ENCODE data around the gene PRND.
"Not testable (repeated sequence)": the region's sequence is repeated elsewhere in the genome, so short reads cannot be mapped to it uniquely, and the experiment has no call there.

PRND gene

DNA sequence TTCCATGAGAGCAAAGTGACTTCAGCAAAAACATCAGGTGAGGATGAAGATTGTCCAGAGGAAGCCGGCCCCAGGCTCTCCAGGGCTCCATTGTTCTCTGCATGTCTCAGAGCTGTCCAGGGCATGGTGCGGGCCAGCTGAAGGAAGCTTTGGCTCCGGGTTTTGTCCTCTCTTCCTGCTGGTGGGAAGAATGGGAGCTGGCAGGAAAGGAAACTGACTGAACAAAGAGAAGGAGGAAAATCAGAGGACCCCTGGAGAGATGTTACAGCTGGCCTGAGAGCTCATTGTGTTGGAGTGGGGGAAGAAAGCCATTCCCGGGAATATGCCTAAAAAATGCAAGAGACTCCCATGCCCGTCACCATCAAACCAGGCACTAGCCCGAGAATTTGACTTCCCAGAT lies 27.1 kb downstream of the PRND start:
- no peaks in the 10 kb centered on the region for H3K27me3 ChIP-seq (ENCODE audit: low read depth, low read length)
- peaks cover 0 to 3% of the 10 kb centered on the region in 2 donors for H3K9me3 ChIP-seq (ENCODE audit: control insufficient read depth in 1 of 2, low read length in 2 of 2)
- H3K4me1 ChIP-seq (ENCODE audit: control insufficient read depth in 1 of 2, insufficient read depth in 2 of 2, low read length in 2 of 2) = no peaks in the 10 kb centered on the region
- no peak overlapping the region for H3K4me3 ChIP-seq (ENCODE audit: low read depth in 1 of 2, low read length in 2 of 2)
- no peak overlapping the region for H3K27ac ChIP-seq (ENCODE audit: low read length)
- H3K36me3 ChIP-seq (ENCODE audit: control insufficient read depth in 1 of 2, insufficient read depth in 2 of 2, low read length in 2 of 2) = no peaks in the 10 kb centered on the region

DNA sequence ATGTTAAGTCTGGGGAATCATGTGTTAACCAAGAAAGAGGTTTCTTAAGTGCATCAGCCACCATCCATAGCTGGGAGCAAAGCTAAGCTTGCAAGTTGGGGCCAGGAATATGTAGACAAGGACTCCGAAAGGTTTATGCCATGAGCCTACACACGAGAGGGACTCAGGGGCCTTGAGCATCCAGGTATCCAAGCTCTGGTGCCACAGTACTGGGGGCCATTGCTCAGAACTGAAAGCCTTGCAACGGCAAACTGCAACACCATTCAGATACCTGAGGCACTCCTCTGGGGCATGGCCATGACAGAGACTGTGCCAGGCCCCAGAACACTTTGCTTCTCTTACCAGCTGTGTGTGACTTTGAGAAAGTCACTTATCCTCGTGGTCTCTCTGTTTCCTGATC lies 27.6 kb downstream of the PRND start:
- no peak overlapping the region for H3K4me3 ChIP-seq (ENCODE audit: low read depth in 1 of 2, low read length in 2 of 2)
- H3K27ac ChIP-seq (ENCODE audit: low read length) = no peak overlapping the region
- H3K9me3 ChIP-seq (ENCODE audit: control insufficient read depth in 1 of 2, low read length in 2 of 2) = peaks cover 0 to 3% of the 10 kb centered on the region in 2 donors
- H3K36me3 ChIP-seq (ENCODE audit: control insufficient read depth in 1 of 2, insufficient read depth in 2 of 2, low read length in 2 of 2) = no peaks in the 10 kb centered on the region
- no peaks in the 10 kb centered on the region for H3K27me3 ChIP-seq (ENCODE audit: low read depth, low read length)
- no peaks in the 10 kb centered on the region for H3K4me1 ChIP-seq (ENCODE audit: control insufficient read depth in 1 of 2, insufficient read depth in 2 of 2, low read length in 2 of 2)

DNA sequence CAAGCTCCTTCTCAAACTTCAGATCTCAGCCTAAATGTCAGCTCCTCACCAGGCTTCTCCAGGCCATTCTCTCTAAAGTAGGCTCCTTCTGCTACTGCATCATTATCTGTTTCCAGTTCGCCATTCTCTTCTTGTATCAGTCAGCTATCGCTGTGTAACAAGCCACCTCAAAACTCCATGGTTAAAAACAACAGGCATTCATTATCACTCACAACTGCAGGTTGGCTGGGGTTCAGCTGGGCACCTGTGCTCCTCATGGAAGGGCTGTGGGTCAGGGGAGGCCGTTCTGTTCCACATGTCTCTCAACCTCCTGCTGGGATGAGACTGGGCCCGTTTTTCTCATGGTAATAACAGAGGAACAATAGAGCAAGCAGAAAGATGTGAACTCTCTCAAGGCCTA lies 28.7 kb downstream of the PRND start:
- Histone ChIP-seq H3K9me3 (ENCODE audit: control insufficient read depth in 1 of 2, low read length in 2 of 2) (peaks cover 0 to 3% of the 10 kb centered on the region in 2 donors), H3K27me3 (ENCODE audit: low read depth, low read length) (no peaks in the 10 kb centered on the region), H3K36me3 (ENCODE audit: control insufficient read depth in 1 of 2, insufficient read depth in 2 of 2, low read length in 2 of 2) (no peaks in the 10 kb centered on the region), H3K4me1 (ENCODE audit: control insufficient read depth in 1 of 2, insufficient read depth in 2 of 2, low read length in 2 of 2) (no peaks in the 10 kb centered on the region), H3K27ac (ENCODE audit: low read length) (no peak overlapping the region), H3K4me3 (ENCODE audit: low read depth in 1 of 2, low read length in 2 of 2) (no peak overlapping the region)

DNA sequence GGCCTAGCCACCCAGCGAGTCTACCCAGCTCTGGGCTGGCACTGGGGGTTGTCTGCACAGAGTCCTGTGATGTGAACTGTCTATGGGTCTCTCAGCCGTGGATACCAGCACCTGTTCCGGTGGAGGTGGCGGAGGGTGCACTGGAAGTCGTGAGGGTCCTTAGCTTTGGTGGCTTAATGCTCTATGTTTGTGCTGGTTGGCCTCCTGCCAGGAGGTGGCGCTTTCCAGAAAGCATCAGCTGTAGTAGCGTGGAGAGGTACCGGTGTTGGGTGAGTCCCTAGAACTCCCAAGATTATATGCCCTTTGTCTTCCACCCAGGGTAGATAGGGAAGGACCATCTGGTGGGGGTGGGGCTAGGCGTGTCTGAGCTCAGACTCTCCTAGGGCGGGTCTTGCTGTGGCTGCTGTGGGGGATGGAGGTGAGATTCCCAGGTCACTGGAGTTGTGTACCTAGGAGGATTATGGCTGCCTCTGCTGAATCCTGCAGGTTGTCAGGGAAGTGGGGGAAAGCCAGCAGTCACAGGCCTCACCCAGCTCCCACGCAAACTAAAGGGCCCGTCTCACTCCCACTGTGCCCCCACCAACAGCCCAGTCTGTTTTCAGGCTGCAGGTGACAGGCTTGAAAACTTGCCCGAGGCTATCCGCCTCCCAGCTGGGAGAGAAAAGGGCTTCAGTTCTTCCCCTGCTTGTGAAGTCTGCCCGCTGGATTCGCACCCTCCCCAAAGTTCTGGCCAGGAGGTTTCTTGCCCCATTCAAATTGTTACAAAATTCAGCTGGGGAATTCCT lies 37.6 kb downstream of the PRND start:
- H3K27ac ChIP-seq (ENCODE audit: low read length); H3K27me3 ChIP-seq (ENCODE audit: low read depth, low read length); H3K4me1 ChIP-seq (ENCODE audit: control insufficient read depth in 1 of 2, insufficient read depth in 2 of 2, low read length in 2 of 2); H3K4me3 ChIP-seq (ENCODE audit: low read depth in 1 of 2, low read length in 2 of 2); H3K9me3 ChIP-seq (ENCODE audit: control insufficient read depth in 1 of 2, low read length in 2 of 2); H3K36me3 ChIP-seq (ENCODE audit: control insufficient read depth in 1 of 2, insufficient read depth in 2 of 2, low read length in 2 of 2): not testable (repeated sequence)

DNA sequence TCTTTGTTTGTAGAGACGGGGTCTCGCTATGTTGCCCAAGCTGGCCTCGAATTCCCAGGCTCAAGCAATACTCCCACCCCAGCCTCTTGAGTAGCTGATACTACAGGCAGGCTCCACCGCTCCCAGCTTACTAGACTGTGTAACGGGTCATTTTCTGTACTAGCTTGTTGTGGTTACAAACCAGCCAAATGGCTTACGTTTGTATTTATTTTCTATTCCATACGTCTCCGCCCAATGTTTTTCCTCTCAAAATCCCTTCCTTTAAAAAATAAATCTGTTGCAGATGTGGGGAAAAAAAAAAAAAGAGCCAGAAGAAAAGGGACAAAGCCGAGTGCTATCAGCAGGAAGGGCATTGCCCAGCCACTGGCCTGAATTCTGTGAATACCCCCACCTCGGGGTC lies 41.6 kb downstream of the PRND start:
- Histone ChIP-seq H3K27ac (ENCODE audit: low read length) (no peak overlapping the region), H3K36me3 (ENCODE audit: control insufficient read depth in 1 of 2, insufficient read depth in 2 of 2, low read length in 2 of 2) (no peaks in the 10 kb centered on the region), H3K27me3 (ENCODE audit: low read depth, low read length) (no peaks in the 10 kb centered on the region), H3K4me3 (ENCODE audit: low read depth in 1 of 2, low read length in 2 of 2) (no peak overlapping the region), H3K9me3 (ENCODE audit: control insufficient read depth in 1 of 2, low read length in 2 of 2) (no peaks in the 10 kb centered on the region), H3K4me1 (ENCODE audit: control insufficient read depth in 1 of 2, insufficient read depth in 2 of 2, low read length in 2 of 2) (peaks cover 0 to 8% of the 10 kb centered on the region in 2 donors)

DNA sequence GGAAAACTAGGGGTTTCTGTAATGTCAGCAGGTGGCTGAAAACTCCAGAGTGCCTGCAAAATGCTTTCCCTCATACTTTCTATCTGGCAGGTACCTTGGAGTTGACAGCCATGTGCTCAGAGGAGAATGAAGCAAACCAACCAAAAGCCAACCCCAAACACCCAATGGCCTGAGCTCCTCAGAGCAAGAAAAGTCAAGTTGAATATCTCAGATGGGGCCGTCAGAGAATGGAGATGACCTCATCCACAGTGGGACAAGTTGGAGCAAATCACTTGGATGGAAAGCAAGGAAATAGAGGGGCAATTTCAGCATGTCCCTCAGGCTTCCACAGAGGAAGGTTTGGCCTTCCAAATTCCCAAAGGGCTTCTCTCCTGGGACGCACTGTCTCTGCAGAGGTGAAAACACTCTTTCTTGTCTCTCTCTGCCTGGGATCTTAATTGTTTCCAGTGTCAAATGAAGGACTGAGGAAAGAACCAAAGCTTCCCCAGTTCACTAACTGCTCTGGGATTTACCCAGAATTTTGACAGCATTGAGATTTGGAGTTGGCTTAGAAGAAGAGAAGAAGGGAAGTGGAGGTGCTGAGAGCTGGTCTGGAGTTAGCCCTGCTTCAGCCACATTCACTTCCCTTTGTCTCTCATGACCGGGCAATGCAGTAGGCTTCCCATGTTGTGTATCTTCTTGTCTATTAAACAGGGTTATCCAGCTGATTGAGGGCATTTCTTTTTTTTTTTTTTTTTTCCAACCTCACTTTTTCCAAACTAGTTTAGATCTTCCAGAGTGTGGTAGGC lies 42.2 kb downstream of the PRND start:
- no peak overlapping the region for H3K27ac ChIP-seq (ENCODE audit: low read length)

DNA sequence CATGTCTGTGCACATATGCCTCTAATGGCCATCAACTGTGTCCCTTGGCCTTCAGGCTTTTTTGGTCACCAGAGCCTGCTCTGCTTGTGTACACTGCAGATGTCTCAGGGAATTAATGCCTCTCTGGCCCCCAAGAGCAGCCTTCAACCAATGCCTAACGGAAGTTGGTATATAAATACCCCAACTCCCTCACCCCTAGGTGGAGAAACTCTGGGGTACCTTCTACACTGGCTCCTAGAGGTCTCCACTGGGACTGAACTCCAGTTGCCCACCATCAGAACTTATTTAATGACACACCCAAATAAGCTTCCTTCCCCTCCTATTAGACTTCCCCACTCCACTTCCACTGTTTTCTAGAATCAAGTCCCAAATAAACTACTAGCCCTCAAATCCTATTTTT lies 43.1 kb downstream of the PRND start:
- Histone ChIP-seq H3K27me3 (ENCODE audit: low read depth, low read length) (no peaks in the 10 kb centered on the region), H3K27ac (ENCODE audit: low read length) (no peak overlapping the region), H3K9me3 (ENCODE audit: control insufficient read depth in 1 of 2, low read length in 2 of 2) (no peaks in the 10 kb centered on the region), H3K4me1 (ENCODE audit: control insufficient read depth in 1 of 2, insufficient read depth in 2 of 2, low read length in 2 of 2) (peaks cover 0 to 8% of the 10 kb centered on the region in 2 donors), H3K4me3 (ENCODE audit: low read depth in 1 of 2, low read length in 2 of 2) (no peak overlapping the region), H3K36me3 (ENCODE audit: control insufficient read depth in 1 of 2, insufficient read depth in 2 of 2, low read length in 2 of 2) (no peaks in the 10 kb centered on the region)

More for the DNA sequence above, 42.2 kb downstream of the PRND start:
- Histone ChIP-seq H3K27me3 (ENCODE audit: low read depth, low read length) (no peaks in the 10 kb centered on the region), H3K36me3 (ENCODE audit: control insufficient read depth in 1 of 2, insufficient read depth in 2 of 2, low read length in 2 of 2) (no peaks in the 10 kb centered on the region), H3K9me3 (ENCODE audit: control insufficient read depth in 1 of 2, low read length in 2 of 2) (no peaks in the 10 kb centered on the region), H3K4me1 (ENCODE audit: control insufficient read depth in 1 of 2, insufficient read depth in 2 of 2, low read length in 2 of 2) (peaks cover 0 to 8% of the 10 kb centered on the region in 2 donors), H3K4me3 (ENCODE audit: low read depth in 1 of 2, low read length in 2 of 2) (no peak overlapping the region)

DNA sequence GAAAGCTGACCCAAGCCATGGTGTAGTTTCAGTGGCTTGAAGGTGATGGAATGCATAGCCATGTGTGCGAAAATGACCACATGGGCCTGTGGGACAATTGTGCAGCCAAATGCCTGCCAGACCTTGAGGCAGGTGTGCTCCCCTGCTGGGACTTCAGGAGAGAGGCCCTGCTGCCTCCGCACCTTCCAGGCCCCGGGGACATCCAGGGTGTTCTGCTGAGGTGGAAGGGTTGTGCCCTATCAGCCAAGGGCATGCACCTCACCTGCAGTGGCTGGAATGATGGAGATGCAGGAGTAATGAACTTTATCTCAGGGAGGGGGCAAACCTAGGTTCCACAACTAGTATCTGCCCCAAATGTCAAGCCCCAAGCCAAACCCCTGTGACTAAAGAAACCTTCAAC lies 44.0 kb downstream of the PRND start:
- no peaks in the 10 kb centered on the region for H3K9me3 ChIP-seq (ENCODE audit: control insufficient read depth in 1 of 2, low read length in 2 of 2)
- H3K27me3 ChIP-seq (ENCODE audit: low read depth, low read length) = no peaks in the 10 kb centered on the region
- H3K36me3 ChIP-seq (ENCODE audit: control insufficient read depth in 1 of 2, insufficient read depth in 2 of 2, low read length in 2 of 2) = no peaks in the 10 kb centered on the region
- no peak overlapping the region for H3K27ac ChIP-seq (ENCODE audit: low read length)
- H3K4me3 ChIP-seq (ENCODE audit: low read depth in 1 of 2, low read length in 2 of 2) = no peak overlapping the region
- peaks cover 0 to 8% of the 10 kb centered on the region in 2 donors for H3K4me1 ChIP-seq (ENCODE audit: control insufficient read depth in 1 of 2, insufficient read depth in 2 of 2, low read length in 2 of 2)

DNA sequence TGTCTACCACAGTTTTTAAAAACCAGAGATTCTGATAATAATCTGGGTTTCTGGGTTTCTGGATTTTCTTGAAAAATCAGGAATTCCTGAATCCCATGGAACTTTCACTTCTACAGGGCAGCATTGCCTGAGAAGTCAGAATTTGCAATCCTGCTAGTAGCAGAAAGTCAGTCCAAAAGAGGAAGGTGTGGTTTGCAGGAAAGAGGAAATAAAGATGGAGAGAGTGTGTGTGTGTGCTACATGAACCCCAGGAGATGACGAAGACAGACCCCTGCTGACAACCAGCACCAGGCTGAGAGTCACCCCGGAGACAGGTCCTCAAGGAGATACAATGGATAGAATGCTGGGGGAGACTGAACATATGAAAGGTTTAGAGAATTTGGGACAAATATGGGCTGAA lies 44.9 kb downstream of the PRND start:
- Histone ChIP-seq H3K9me3 (ENCODE audit: control insufficient read depth in 1 of 2, low read length in 2 of 2) (peaks cover 0 to 3% of the 10 kb centered on the region in 2 donors), H3K27me3 (ENCODE audit: low read depth, low read length) (no peaks in the 10 kb centered on the region), H3K27ac (ENCODE audit: low read length) (no peak overlapping the region), H3K4me1 (ENCODE audit: control insufficient read depth in 1 of 2, insufficient read depth in 2 of 2, low read length in 2 of 2) (peaks cover 0 to 1% of the 10 kb centered on the region in 2 donors), H3K4me3 (ENCODE audit: low read depth in 1 of 2, low read length in 2 of 2) (no peak overlapping the region), H3K36me3 (ENCODE audit: control insufficient read depth in 1 of 2, insufficient read depth in 2 of 2, low read length in 2 of 2) (no peaks in the 10 kb centered on the region)

DNA sequence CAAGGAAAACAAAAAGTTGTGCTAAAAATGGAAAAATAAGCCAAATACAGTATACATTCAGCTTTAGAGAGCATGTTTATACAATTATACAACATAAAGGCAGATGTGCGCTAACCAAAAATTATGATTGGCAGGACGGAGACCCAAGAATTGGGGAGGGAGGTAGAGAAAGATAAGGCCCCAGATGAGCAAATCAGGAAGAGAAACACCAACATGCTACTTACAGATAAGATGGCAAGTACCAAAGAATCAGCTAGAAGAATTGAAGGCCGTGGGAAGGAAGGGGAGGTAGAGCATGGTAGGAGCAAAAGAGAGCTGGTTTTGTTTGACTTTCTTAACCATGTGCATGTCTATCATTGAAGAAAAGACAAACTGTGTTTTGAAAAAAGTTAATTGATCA lies 45.4 kb downstream of the PRND start:
- no peaks in the 10 kb centered on the region for H3K27me3 ChIP-seq (ENCODE audit: low read depth, low read length)
- no peak overlapping the region for H3K4me3 ChIP-seq (ENCODE audit: low read depth in 1 of 2, low read length in 2 of 2)
- H3K36me3 ChIP-seq (ENCODE audit: control insufficient read depth in 1 of 2, insufficient read depth in 2 of 2, low read length in 2 of 2) = no peaks in the 10 kb centered on the region
- H3K9me3 ChIP-seq (ENCODE audit: control insufficient read depth in 1 of 2, low read length in 2 of 2) = peaks cover 3 to 4% of the 10 kb centered on the region in 2 donors
- no peak overlapping the region for H3K27ac ChIP-seq (ENCODE audit: low read length)
- no peaks in the 10 kb centered on the region for H3K4me1 ChIP-seq (ENCODE audit: control insufficient read depth in 1 of 2, insufficient read depth in 2 of 2, low read length in 2 of 2)

DNA sequence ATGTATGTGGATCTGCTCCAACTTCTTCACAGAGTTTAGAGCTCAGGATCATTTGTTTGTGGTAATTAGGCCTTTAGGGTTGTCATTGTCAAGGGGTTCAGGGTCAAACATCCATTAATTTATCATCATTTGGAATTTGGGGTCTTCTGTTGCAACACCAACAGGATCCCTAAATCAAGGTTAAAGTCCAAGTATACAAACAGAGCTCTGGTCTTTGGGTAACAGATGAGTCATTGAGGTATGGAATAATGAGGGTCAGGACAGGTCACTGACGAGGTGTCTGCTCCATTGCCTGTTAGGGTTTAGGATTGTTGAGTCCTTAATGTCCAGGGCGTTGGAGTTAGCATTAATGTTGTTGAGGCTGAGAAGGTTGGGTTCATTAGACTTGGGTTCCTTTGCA lies 47.6 kb downstream of the PRND start:
- H3K36me3 ChIP-seq (ENCODE audit: control insufficient read depth in 1 of 2, insufficient read depth in 2 of 2, low read length in 2 of 2) = no peaks in the 10 kb centered on the region
- H3K4me1 ChIP-seq (ENCODE audit: control insufficient read depth in 1 of 2, insufficient read depth in 2 of 2, low read length in 2 of 2) = no peaks in the 10 kb centered on the region
- no peaks in the 10 kb centered on the region for H3K27me3 ChIP-seq (ENCODE audit: low read depth, low read length)
- H3K4me3 ChIP-seq (ENCODE audit: low read depth in 1 of 2, low read length in 2 of 2) = no peak overlapping the region
- H3K9me3 ChIP-seq (ENCODE audit: control insufficient read depth in 1 of 2, low read length in 2 of 2) = peaks cover 4 to 7% of the 10 kb centered on the region in 2 donors
- no peak overlapping the region for H3K27ac ChIP-seq (ENCODE audit: low read length)
